Upper lobe of left lung (tissue), 6 donors: ENCODE measurements around the gene TMEM135. TPM values are rescaled to one million over a fixed set of nuclear protein-coding genes. Genes with fewer than 3 reads are reported as not detected.

Experiments
- ATAC-seq, 2 donors: fragments of 200-7000 bp; cut with Tn5 transposase; one replicate each; pipeline ENCODE4 v1.9.1; 2022; ENCODE audit warnings: mild to moderate bottlenecking in 2 of 2, moderate library complexity in 2 of 2; ENCODE audit not compliant: low FRiP score in 2 of 2
- DNase-seq, 2 donors: peaks; one replicate each; pipeline ENCODE4 v3.0.0-alpha.2; 2019 to 2020
- H3K27ac ChIP-seq, 4 donors: fragments of 200-600 bp; sonication (generic); one replicate each; pipeline ENCODE4 v1.5.1; 2016 to 2019
- H3K27me3 ChIP-seq, 4 donors: fragments of 200-600 bp; sonication (generic); one replicate each; pipeline ENCODE4 v1.5.1; 2017 to 2019
- H3K36me3 ChIP-seq, 4 donors: fragments of 200-600 bp; sonication (generic); one replicate each; pipeline ENCODE4 v1.5.1; 2016 to 2019
- H3K4me1 ChIP-seq, 4 donors: fragments of 200-600 bp; sonication (generic); one replicate each; pipeline ENCODE4 v1.5.1; 2018 to 2019
- H3K4me3 ChIP-seq, 4 donors: fragments of 200-600 bp; sonication (generic); one replicate each; pipeline ENCODE4 v1.5.1; 2017 to 2019; ENCODE audit warnings: mild to moderate bottlenecking in 2 of 4, moderate library complexity in 1 of 4
- H3K9me3 ChIP-seq, 4 donors: fragments of 200-600 bp; sonication (generic); one replicate each; pipeline ENCODE4 v1.5.1; 2018 to 2019
- EP300 ChIP-seq, 4 donors: sonication (generic); formaldehyde crosslinking; IDR thresholded peaks; one replicate each; pipeline ENCODE4 v1.5.1; 2017; ENCODE audit warnings: antibody characterized with exemption in 4 of 4, control low read depth in 2 of 4
- POLR2A ChIP-seq, 4 donors: fragments of 450-650 bp; IDR thresholded peaks; one replicate each; pipeline ENCODE4 v1.5.1; 2016 to 2017; ENCODE audit warnings: antibody characterized with exemption in 4 of 4, mild to moderate bottlenecking in 2 of 4
- POLR2AphosphoS5 ChIP-seq, 2 donors: sonication (generic); formaldehyde crosslinking; IDR thresholded peaks; one replicate each; pipeline ENCODE4 v1.5.1; 2017; ENCODE audit warnings: antibody characterized with exemption in 2 of 2
- WGBS, 2 donors: methylation state at CpG; one replicate each; pipeline ENCODE4 v1.1.5; 2017 to 2018; 5-methylcytosine and 5-hydroxymethylcytosine counted together
- total RNA-seq, 6 donors: library from RNA; depleted of rRNA in 4 of 6; stranded (reverse); fragments of >200 nt in 4 of 6; gene quantifications; one replicate each; pipeline versions ENCODE4 v1.1.0 to v1.2.1, GENCODE V29; 2016 to 2021
- TF ChIP-seq, protein P1 (sequence below), 6 experiments: fragments of 450-650 bp in 4 of 6; fragments of 200-600 bp in 2 of 6; sonication (generic) in 2 of 6; IDR thresholded peaks; one replicate each; pipeline ENCODE4 v1.5.1; 2016 to 2019; ENCODE audit warnings: antibody characterized with exemption in 6 of 6
- donor health status: DM: no; HTN: no; CAD: no; lungs with moderate emphysema.
- donor health status: DM: no; HTN: yes; CAD: no; lungs with severe emphysema.

TMEM135 gene
- total RNA-seq, 6 donors from 2014 or later: 12.6 to 33.5 (median 19.1) TPM

DNA sequence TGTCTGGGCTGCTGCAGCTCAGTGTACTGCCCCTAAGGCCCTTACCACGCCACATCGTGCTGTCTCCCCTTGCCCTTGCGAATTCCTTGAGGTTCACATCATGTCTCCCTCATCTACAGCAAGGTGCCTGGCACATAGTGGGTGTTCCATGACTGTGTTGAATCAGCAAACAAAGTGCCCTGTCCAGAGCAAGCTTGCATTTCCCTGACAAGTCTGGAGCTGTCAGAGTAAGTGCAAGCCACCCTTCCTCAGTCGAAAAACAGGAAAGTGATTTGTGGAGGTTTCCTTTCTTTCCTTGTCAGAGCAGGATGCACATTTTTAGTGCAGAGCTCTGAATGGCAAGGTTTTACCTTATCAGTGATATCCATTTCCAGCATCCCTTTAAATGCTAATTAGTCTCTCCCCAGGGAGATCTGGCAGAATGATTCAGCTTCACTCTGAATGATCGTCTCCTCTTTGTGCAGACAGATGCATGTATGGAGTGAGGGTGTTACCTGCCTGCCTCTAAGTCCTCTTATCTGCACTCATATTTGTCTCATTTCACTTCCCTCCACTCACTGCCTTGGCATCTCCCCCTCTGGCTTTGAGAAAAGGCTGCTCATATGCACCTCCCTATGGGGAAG lies 331.2 kb downstream of the TMEM135 start:
- Histone ChIP-seq H3K27me3 (no peaks in the 10 kb centered on the region), H3K27ac (no peak overlapping the region), H3K4me1 (no peaks in the 10 kb centered on the region), H3K36me3 (no peaks in the 10 kb centered on the region), H3K9me3 (no peaks in the 10 kb centered on the region), H3K4me3 (no peak overlapping the region)
- TF ChIP-seq, protein P1, sequence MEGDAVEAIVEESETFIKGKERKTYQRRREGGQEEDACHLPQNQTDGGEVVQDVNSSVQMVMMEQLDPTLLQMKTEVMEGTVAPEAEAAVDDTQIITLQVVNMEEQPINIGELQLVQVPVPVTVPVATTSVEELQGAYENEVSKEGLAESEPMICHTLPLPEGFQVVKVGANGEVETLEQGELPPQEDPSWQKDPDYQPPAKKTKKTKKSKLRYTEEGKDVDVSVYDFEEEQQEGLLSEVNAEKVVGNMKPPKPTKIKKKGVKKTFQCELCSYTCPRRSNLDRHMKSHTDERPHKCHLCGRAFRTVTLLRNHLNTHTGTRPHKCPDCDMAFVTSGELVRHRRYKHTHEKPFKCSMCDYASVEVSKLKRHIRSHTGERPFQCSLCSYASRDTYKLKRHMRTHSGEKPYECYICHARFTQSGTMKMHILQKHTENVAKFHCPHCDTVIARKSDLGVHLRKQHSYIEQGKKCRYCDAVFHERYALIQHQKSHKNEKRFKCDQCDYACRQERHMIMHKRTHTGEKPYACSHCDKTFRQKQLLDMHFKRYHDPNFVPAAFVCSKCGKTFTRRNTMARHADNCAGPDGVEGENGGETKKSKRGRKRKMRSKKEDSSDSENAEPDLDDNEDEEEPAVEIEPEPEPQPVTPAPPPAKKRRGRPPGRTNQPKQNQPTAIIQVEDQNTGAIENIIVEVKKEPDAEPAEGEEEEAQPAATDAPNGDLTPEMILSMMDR (IDR thresholded peaks at IDR 0.05): no peak
- TF ChIP-seq EP300 (IDR thresholded peaks at IDR 0.05) (no peak), POLR2AphosphoS5 (IDR thresholded peaks at IDR 0.05) (no peak), POLR2A (IDR thresholded peaks at IDR 0.05) (no peak)
- DNase-seq: no peak
- WGBS, 2 donors: 50 to 51% methylated on average over 5 of the region's 5 CpGs
- no peak for ATAC-seq

DNA sequence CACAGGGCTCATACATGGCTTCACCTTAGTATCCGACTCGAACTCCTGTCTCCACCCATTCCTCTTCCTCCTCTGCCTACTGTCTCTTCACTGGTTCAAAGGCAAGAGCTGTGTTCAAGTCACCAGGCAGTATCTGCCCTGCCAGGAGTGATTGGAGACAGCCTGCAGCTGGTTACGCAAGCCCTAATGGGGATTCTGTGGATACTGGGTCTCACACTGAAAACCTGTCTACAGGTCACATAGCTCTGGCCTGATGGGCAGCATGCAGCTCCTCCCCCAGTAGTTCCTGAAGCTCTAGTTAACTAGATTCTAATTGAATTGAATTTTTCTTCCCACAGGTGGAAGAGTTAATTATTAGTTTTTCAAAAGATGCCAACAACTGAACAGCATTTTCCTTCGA lies 332.2 kb downstream of the TMEM135 start:
- H3K27ac ChIP-seq: no peak overlapping the region
- DNase-seq: no peak
- no peak overlapping the region for H3K4me3 ChIP-seq
- 82 to 86% methylated on average over 3 to 4 of the region's 4 CpGs for WGBS, 2 donors
- ATAC-seq: no peak
- H3K36me3 ChIP-seq: no peaks in the 10 kb centered on the region
- H3K9me3 ChIP-seq: no peaks in the 10 kb centered on the region
- no peaks in the 10 kb centered on the region for H3K27me3 ChIP-seq
- TF ChIP-seq, protein P1 (IDR thresholded peaks at IDR 0.05): no peak
- no peak for TF ChIP-seq POLR2AphosphoS5 (IDR thresholded peaks at IDR 0.05)
- no peak for TF ChIP-seq EP300 (IDR thresholded peaks at IDR 0.05)
- TF ChIP-seq POLR2A (IDR thresholded peaks at IDR 0.05): no peak
- H3K4me1 ChIP-seq: no peaks in the 10 kb centered on the region

DNA sequence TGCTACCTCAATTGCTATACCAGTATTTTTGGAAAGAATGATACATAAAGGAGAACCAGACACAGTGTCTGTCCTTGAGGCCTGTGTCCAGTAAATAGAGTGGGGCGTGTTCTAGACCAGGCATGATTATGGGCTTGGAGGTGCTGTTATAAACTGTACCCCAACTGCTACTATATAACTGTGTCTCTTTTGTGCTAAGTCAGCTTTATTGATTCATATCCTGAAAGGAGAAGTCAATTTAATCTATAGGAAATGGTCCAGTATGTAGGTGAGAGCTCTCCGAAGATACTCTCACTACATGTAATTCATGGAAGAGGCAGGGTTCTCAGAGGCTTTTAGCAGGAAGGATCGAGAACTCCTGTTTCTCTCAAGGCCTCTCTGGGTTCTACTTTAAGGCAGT lies 334.3 kb downstream of the TMEM135 start:
- 82 to 92% methylated on average over 3 of the region's 3 CpGs for WGBS, 2 donors
- no peaks in the 10 kb centered on the region for H3K9me3 ChIP-seq
- no peak overlapping the region for H3K27ac ChIP-seq
- DNase-seq: no peak
- ATAC-seq: no peak
- TF ChIP-seq, protein P1 (IDR thresholded peaks at IDR 0.05): no peak
- TF ChIP-seq POLR2AphosphoS5 (IDR thresholded peaks at IDR 0.05) (no peak), EP300 (IDR thresholded peaks at IDR 0.05) (no peak), POLR2A (IDR thresholded peaks at IDR 0.05) (no peak)
- no peaks in the 10 kb centered on the region for H3K4me1 ChIP-seq
- H3K27me3 ChIP-seq: no peaks in the 10 kb centered on the region
- no peak overlapping the region for H3K4me3 ChIP-seq
- H3K36me3 ChIP-seq: no peaks in the 10 kb centered on the region

Other genes starting within 250 kb of the TMEM135 start
- gene PRSS23, start 237.4 kb upstream of the TMEM135 start, total RNA-seq: 10 to 100 TPM; 18.9 to 87.0 (median 35.7) TPM
- 10 to 100 TPM; 24.1 to 69.2 (median 38.2) TPM for gene FZD4, start 82.5 kb upstream of the TMEM135 start, total RNA-seq